Activated CD8-positive, alpha-beta T cell treated with anti-CD3 and anti-CD28 coated beads for 36 hours (primary cell): ENCODE data around the gene NFE2L1. TPM values are rescaled to one million over a fixed set of nuclear protein-coding genes. Genes with fewer than 3 reads are reported as not detected.

Experiments
- ATAC-seq: fragments of 200-7000 bp; cut with Tn5 transposase; one replicate; pipeline ENCODE4 v1.10.0; 2021; ENCODE audit warnings: mild to moderate bottlenecking, moderate library complexity
- CTCF ChIA-PET: fragments of 350-600 bp; sonication (Branson Sonifier 250); formaldehyde crosslinking; loops from one replicate; lab custom pipeline; 2021; ENCODE audit warnings: antibody characterized with exemption; lab: Charles Lee
- POLR2A ChIA-PET: fragments of 350-600 bp; sonication (Branson Sonifier 250); formaldehyde crosslinking; loops from one replicate; lab custom pipeline; 2021; ENCODE audit warnings: antibody characterized with exemption; lab: Charles Lee
- DNase-seq: peaks from one replicate; pipeline ENCODE4 v3.0.0-alpha.2; 2020
- H3K27ac Mint-ChIP-seq: one replicate; pipeline ENCODE4 v1.8.0; 2021; ENCODE audit warnings: mild to moderate bottlenecking, mixed read lengths
- H3K27me3 Mint-ChIP-seq: one replicate; pipeline ENCODE4 v1.8.0; 2021; ENCODE audit warnings: mixed read lengths
- H3K36me3 Mint-ChIP-seq: one replicate; pipeline ENCODE4 v1.8.0; 2021; ENCODE audit warnings: low read depth, mixed read lengths
- H3K4me1 Mint-ChIP-seq: one replicate; pipeline ENCODE4 v1.8.0; 2021; ENCODE audit warnings: low read depth, mixed read lengths
- H3K4me3 Mint-ChIP-seq: one replicate; pipeline ENCODE4 v1.8.0; 2021; ENCODE audit warnings: mild to moderate bottlenecking, moderate library complexity, mixed read lengths
- H3K9me3 Mint-ChIP-seq: one replicate; pipeline ENCODE4 v1.8.0; 2021; ENCODE audit warnings: mixed read lengths
- CTCF ChIP-seq: fragments of 200-600 bp; IDR thresholded peaks from one replicate; pipeline ENCODE4 v1.8.0; 2022; ENCODE audit warnings: antibody characterized with exemption, mild to moderate bottlenecking
- intact Hi-C: fragments of 100-400 bp; cut with micrococcal nuclease; formaldehyde crosslinking; loops from one replicate; pipeline ENCODE4 v1.10.0; 2022
- total RNA-seq, 2 experiments: library from RNA; stranded (reverse); gene quantifications; one replicate each; pipeline ENCODE4 v1.2.3, GENCODE V29; 2021

Gene NFE2L1
- total RNA-seq, 2 experiments from 2014 or later = 88.3 to 90.3 TPM

- CTCF ChIA-PET = interaction anchor here (1.4 to 16.7 kb wide), 6 partner anchors 10 to 86 kb away, joined by 3 to 186 read pairs (median 8); partner anchors contain the start of genes CDK5RAP3 and NFE2L1
- peak overlapping the region; percentile 61 for H3K4me3 Mint-ChIP-seq
- intact Hi-C loops = no loop called here
- no peak for TF ChIP-seq CTCF
- H3K4me1 Mint-ChIP-seq = peaks cover 52% of the 10 kb centered on the region
- H3K9me3 Mint-ChIP-seq = no peaks in the 10 kb centered on the region
- peak overlapping the region; percentile 99 for H3K27ac Mint-ChIP-seq
- ATAC-seq (no peak), DNase-seq (no peak)
- H3K36me3 Mint-ChIP-seq = peaks cover 68% of the 10 kb centered on the region
- POLR2A ChIA-PET = interaction anchor here (0.9 to 8.4 kb wide), 5 partner anchors 11 to 85 kb away, joined by 3 to 82 read pairs (median 9); partner anchors contain the start of gene NFE2L1
- no peaks in the 10 kb centered on the region for H3K27me3 Mint-ChIP-seq
Measured at GRCh38 chr17:48056879-48057278, 8.7 kb downstream of the NFE2L1 start.

GRCh38 chr17:48057626-48058025 is 9.5 kb downstream of the NFE2L1 start:
- ChIA-PET POLR2A (interaction anchor here (2.3 to 8.4 kb wide), 2 partner anchors 10 to 12 kb away, joined by 9 to 82 read pairs; partner anchors contain the start of gene NFE2L1), CTCF (interaction anchor here (1.1 to 16.7 kb wide), 7 partner anchors 8 to 560 kb away, joined by 3 to 186 read pairs (median 10); partner anchors contain the start of genes CDK5RAP3 and NFE2L1)
- Mint-ChIP-seq H3K4me3 (no peak overlapping the region), H3K4me1 (peaks cover 45% of the 10 kb centered on the region), H3K9me3 (no peaks in the 10 kb centered on the region), H3K27ac (peak overlapping the region; percentile 99), H3K27me3 (no peaks in the 10 kb centered on the region), H3K36me3 (peaks cover 67% of the 10 kb centered on the region)
- DNase-seq (no peak), ATAC-seq (no peak)
- no peak for TF ChIP-seq CTCF
- intact Hi-C loops = no loop called here

- no peaks in the 10 kb centered on the region for H3K9me3 Mint-ChIP-seq
- intact Hi-C loops = no loop called here
- ATAC-seq (no peak), DNase-seq (no peak)
- peaks cover 36% of the 10 kb centered on the region for H3K4me1 Mint-ChIP-seq
- peaks cover 66% of the 10 kb centered on the region for H3K36me3 Mint-ChIP-seq
- ChIA-PET CTCF (interaction anchor here (1.1 to 16.7 kb wide), 7 partner anchors 9 to 559 kb away, joined by 3 to 186 read pairs (median 4); partner anchors contain the start of gene CDK5RAP3), POLR2A (interaction anchor here (2.3 to 8.4 kb wide), 2 partner anchors 9 to 13 kb away, joined by 9 to 82 read pairs; partner anchors contain the start of gene NFE2L1)
- peak overlapping the region; percentile 63 for H3K27ac Mint-ChIP-seq
- no peak for TF ChIP-seq CTCF
- no peaks in the 10 kb centered on the region for H3K27me3 Mint-ChIP-seq
- H3K4me3 Mint-ChIP-seq = no peak overlapping the region
Measured at GRCh38 chr17:48058393-48059124, 10.4 kb downstream of the NFE2L1 start.

- no peak for TF ChIP-seq CTCF
- Mint-ChIP-seq H3K27ac (peak overlapping the region; percentile 63), H3K4me3 (no peak overlapping the region), H3K4me1 (peaks cover 34% of the 10 kb centered on the region), H3K27me3 (no peaks in the 10 kb centered on the region), H3K9me3 (no peaks in the 10 kb centered on the region), H3K36me3 (peaks cover 66% of the 10 kb centered on the region)
- intact Hi-C loops = no loop called here
- POLR2A ChIA-PET = interaction anchor here (0.6 to 8.4 kb wide), 3 partner anchors 8 to 422 kb away, joined by 3 to 82 read pairs (median 9); partner anchors contain the start of gene NFE2L1
- no peak for DNase-seq
- ATAC-seq = no peak
- CTCF ChIA-PET = interaction anchor here (1.2 to 16.7 kb wide), 4 partner anchors 9 to 33 kb away, joined by 4 to 186 read pairs (median 22); no protein-coding TSS in a partner anchor
Measured at GRCh38 chr17:48059125-48059668, 11.0 kb downstream of the NFE2L1 start.
